ENCODE data around the gene SMNDC1. TPM values are rescaled to one million over a fixed set of nuclear protein-coding genes. Genes with fewer than 3 reads are reported as not detected.
A peak's percentile ranks its signal among the peaks of the same experiment; 100 is the strongest.

SMNDC1 gene
- total RNA-seq, 5 donors from 2014 or later (not counting 1 experiment from before 2014, with no cell fraction given) = 33.5 to 42.2 (median 34.1) TPM

DNA sequence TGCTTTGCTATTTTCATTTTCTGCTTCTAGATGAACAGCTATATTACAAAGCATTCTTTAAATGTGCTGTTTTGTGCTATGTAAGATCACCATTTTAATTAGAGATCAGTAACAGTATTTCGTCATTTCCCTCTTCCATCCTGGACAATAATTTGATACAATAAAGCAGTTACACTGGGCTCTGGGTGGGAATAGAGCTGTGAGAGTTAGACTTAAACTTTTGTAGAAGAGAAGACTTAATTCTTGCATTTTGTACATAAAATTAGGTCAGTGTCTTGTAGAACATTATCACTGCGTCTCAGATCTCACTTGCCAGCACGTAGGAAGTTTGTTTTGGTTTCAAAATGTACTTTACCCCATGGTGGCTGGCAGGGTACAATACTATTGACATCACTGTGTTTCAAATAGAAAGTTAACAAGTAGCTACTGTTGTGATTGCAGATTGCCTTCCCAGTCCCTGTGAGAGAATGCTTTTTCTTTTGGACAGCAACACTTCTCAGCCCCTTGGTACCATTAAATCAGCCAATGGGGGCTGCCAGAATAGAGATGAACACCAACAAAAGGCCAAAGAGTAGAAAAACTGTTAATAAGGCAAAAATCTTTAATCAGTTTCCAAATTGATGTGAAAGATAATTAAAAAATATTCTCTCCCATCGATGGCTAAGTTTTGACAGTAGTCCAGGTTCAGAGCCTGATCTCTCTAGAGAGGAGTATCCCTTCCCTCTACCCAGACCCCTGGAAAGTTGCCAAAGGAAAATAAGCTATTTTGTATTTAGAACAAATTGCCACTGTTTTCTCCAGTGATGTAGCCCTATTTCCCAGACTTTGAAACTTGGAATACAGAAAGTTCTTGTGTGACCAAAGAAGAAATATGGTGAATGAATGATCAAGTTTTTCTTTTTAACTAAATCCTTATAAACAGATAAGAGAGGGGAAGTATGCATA, 35.1 kb downstream of the SMNDC1 start:
- no peaks in the 10 kb centered on the region for H3K27me3 ChIP-seq (replicated peaks in 1 of 2; ENCODE audit: control insufficient read depth in 2 of 2, extremely low read depth in 1 of 2, insufficient read depth in 2 of 2, low read length in 1 of 2)
- ATAC-seq (replicated peaks in 1 of 4) (peak in 2 of 4 experiments; percentile 33 to 78), DNase-seq (peak in 16 of 35 experiments; percentile 1 to 38 (median 10))
- no peaks in the 10 kb centered on the region for H3K36me3 ChIP-seq (ENCODE audit: control insufficient read depth in 2 of 2, extremely low read depth in 1 of 2, insufficient read depth in 1 of 2, low read length in 1 of 2)
- H3K9me3 Mint-ChIP-seq = no peaks in the 10 kb centered on the region
- H3K9me3 ChIP-seq = no peaks in the 10 kb centered on the region
- H3K4me1 Mint-ChIP-seq = peaks cover 60 to 69% (median 64%) of the 10 kb centered on the region in 3 donors
- H3K27ac ChIP-seq (ENCODE audit: low read length) = peak overlapping the region; percentile 18
- ChIA-PET CTCF (interaction anchor here (0.5 to 2.3 kb wide), 11 partner anchors 9 to 385 kb away, joined by 3 to 13 read pairs (median 5); no protein-coding TSS in a partner anchor), POLR2A (interaction anchor here (0.5 to 1.0 kb wide), 2 partner anchors 55 to 58 kb away, joined by 5 to 8 read pairs; no protein-coding TSS in a partner anchor)
- no CpG with 5 or more reads among the region's 4 CpGs for WGBS (ENCODE audit: insufficient coverage)
- peaks cover 3% of the 10 kb centered on the region for H3K36me3 Mint-ChIP-seq
- H3K27me3 Mint-ChIP-seq = no peaks in the 10 kb centered on the region
- peak overlapping the region; percentile 85 for H3K27ac Mint-ChIP-seq
- H3K4me3 ChIP-seq (ENCODE audit: control insufficient read depth in 1 of 2, extremely low read depth in 1 of 2, low read length in 1 of 2) = peak overlapping the region in 1 of 2 donors; percentile 18
- H3K4me3 Mint-ChIP-seq = peak overlapping the region; percentile 64 to 74 (median 69)
- H3K4me1 ChIP-seq (ENCODE audit: control insufficient read depth in 1 of 2, extremely low read depth in 1 of 2, insufficient read depth in 2 of 2, low read length in 2 of 2) = peaks cover 3 to 6% of the 10 kb centered on the region in 2 experiments

DNA sequence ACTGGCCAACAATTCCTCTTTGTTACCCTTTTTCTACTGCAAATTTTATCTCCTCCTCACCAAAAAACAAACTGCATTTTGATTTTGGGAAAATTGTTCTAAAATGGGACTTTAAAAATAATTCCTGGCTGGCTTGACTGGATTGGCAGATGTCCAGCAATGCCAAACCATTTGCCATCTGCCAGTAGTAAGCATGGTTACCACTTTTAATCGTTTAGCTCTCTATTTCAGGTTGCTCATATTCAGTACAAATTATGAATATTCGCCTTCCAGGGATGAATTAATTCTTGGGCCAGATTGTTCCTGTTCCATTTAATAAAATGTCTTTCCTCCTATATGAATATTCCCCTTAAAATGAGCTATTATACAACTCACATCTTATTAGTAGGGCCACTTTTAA, 35.7 kb downstream of the SMNDC1 start:
- H3K4me3 Mint-ChIP-seq = peak overlapping the region; percentile 64 to 74 (median 69)
- H3K27ac ChIP-seq (ENCODE audit: low read length) = peak overlapping the region; percentile 18
- H3K27me3 Mint-ChIP-seq = no peaks in the 10 kb centered on the region
- ChIA-PET POLR2A (interaction anchor here (0.5 to 1.0 kb wide), 2 partner anchors 32 to 57 kb away, joined by 3 to 5 read pairs; no protein-coding TSS in a partner anchor), CTCF (interaction anchor here (0.8 to 2.3 kb wide), 7 partner anchors 10 to 131 kb away, joined by 3 to 13 read pairs (median 5); no protein-coding TSS in a partner anchor)
- H3K27me3 ChIP-seq (replicated peaks in 1 of 2; ENCODE audit: control insufficient read depth in 2 of 2, extremely low read depth in 1 of 2, insufficient read depth in 2 of 2, low read length in 1 of 2) = no peaks in the 10 kb centered on the region
- no peak for ATAC-seq (replicated peaks in 1 of 4)
- peaks cover 3% of the 10 kb centered on the region for H3K36me3 Mint-ChIP-seq
- H3K36me3 ChIP-seq (ENCODE audit: control insufficient read depth in 2 of 2, extremely low read depth in 1 of 2, insufficient read depth in 1 of 2, low read length in 1 of 2) = no peaks in the 10 kb centered on the region
- H3K4me1 ChIP-seq (ENCODE audit: control insufficient read depth in 1 of 2, extremely low read depth in 1 of 2, insufficient read depth in 2 of 2, low read length in 2 of 2) = peaks cover under 1 to 2% of the 10 kb centered on the region in 2 experiments
- H3K27ac Mint-ChIP-seq = peak overlapping the region; percentile 85
- H3K9me3 ChIP-seq = no peaks in the 10 kb centered on the region
- H3K9me3 Mint-ChIP-seq = no peaks in the 10 kb centered on the region
- WGBS (ENCODE audit: insufficient coverage) = no CpG with 5 or more reads among the region's 2 CpGs
- H3K4me3 ChIP-seq (ENCODE audit: control insufficient read depth in 1 of 2, extremely low read depth in 1 of 2, low read length in 1 of 2) = no peak overlapping the region
- peaks cover 53 to 62% (median 57%) of the 10 kb centered on the region in 3 donors for H3K4me1 Mint-ChIP-seq
- no peak for DNase-seq

GRCh38 chr10:110268442-110268841, 36.3 kb downstream of the SMNDC1 start:
- H3K27me3 ChIP-seq (replicated peaks in 1 of 2; ENCODE audit: control insufficient read depth in 2 of 2, extremely low read depth in 1 of 2, insufficient read depth in 2 of 2, low read length in 1 of 2) = no peaks in the 10 kb centered on the region
- ATAC-seq (replicated peaks in 1 of 4) = no peak
- H3K4me3 ChIP-seq (ENCODE audit: control insufficient read depth in 1 of 2, extremely low read depth in 1 of 2, low read length in 1 of 2) = no peak overlapping the region
- POLR2A ChIA-PET = interaction anchor here in 1 of 2 donors (0.5 to 0.6 kb wide), 2 partner anchors 17 to 33 kb away, joined by 3 read pairs; no protein-coding TSS in a partner anchor
- peak overlapping the region in 1 of 3 donors; percentile 2 for H3K4me3 Mint-ChIP-seq
- peak overlapping the region; percentile 13 to 75 for H3K27ac Mint-ChIP-seq
- no peaks in the 10 kb centered on the region for H3K9me3 Mint-ChIP-seq
- DNase-seq = no peak
- H3K4me1 ChIP-seq (ENCODE audit: control insufficient read depth in 1 of 2, extremely low read depth in 1 of 2, insufficient read depth in 2 of 2, low read length in 2 of 2) = peaks cover 0 to 2% of the 10 kb centered on the region in 2 experiments
- CTCF ChIA-PET = interaction anchor here in 1 of 2 donors (1.4 to 2.3 kb wide), 3 partner anchors 60 to 130 kb away, joined by 3 to 13 read pairs (median 6); no protein-coding TSS in a partner anchor
- peaks cover 48 to 57% (median 52%) of the 10 kb centered on the region in 3 donors for H3K4me1 Mint-ChIP-seq
- H3K9me3 ChIP-seq = no peaks in the 10 kb centered on the region
- H3K36me3 Mint-ChIP-seq = peaks cover 6% of the 10 kb centered on the region
- no peak overlapping the region for H3K27ac ChIP-seq (ENCODE audit: low read length)
- no peaks in the 10 kb centered on the region for H3K36me3 ChIP-seq (ENCODE audit: control insufficient read depth in 2 of 2, extremely low read depth in 1 of 2, insufficient read depth in 1 of 2, low read length in 1 of 2)
- no peaks in the 10 kb centered on the region for H3K27me3 Mint-ChIP-seq

GRCh38 chr10:110267276-110267675, 37.4 kb downstream of the SMNDC1 start:
- CTCF ChIA-PET = interaction anchor here in 1 of 2 donors (2.3 kb wide), 1 partner anchor 129 kb away, joined by 6 read pairs; no protein-coding TSS in a partner anchor
- no peak overlapping the region for H3K27ac Mint-ChIP-seq
- H3K4me1 Mint-ChIP-seq = peaks cover 41 to 52% (median 45%) of the 10 kb centered on the region in 3 donors

GRCh38 chr10:110265573-110266193, 39.0 kb downstream of the SMNDC1 start:
- peaks cover 33 to 41% (median 38%) of the 10 kb centered on the region in 3 donors for H3K4me1 Mint-ChIP-seq
- H3K36me3 Mint-ChIP-seq = peaks cover 24% of the 10 kb centered on the region
- DNase-seq (no peak), ATAC-seq (replicated peaks in 1 of 4) (no peak)
- CTCF ChIA-PET = interaction anchor here (0.6 to 1.3 kb wide), 2 partner anchors 10 to 18 kb away, joined by 3 read pairs; no protein-coding TSS in a partner anchor
- no peaks in the 10 kb centered on the region for H3K9me3 Mint-ChIP-seq
- H3K4me3 ChIP-seq (ENCODE audit: control insufficient read depth in 1 of 2, extremely low read depth in 1 of 2, low read length in 1 of 2) = no peak overlapping the region
- POLR2A ChIA-PET = interaction anchor here in 1 of 2 donors (0.6 kb wide), 1 partner anchor 128 kb away, joined by 3 read pairs; no protein-coding TSS in a partner anchor
- H3K27me3 Mint-ChIP-seq = no peaks in the 10 kb centered on the region
- no peaks in the 10 kb centered on the region for H3K27me3 ChIP-seq (replicated peaks in 1 of 2; ENCODE audit: control insufficient read depth in 2 of 2, extremely low read depth in 1 of 2, insufficient read depth in 2 of 2, low read length in 1 of 2)
- no peaks in the 10 kb centered on the region for H3K36me3 ChIP-seq (ENCODE audit: control insufficient read depth in 2 of 2, extremely low read depth in 1 of 2, insufficient read depth in 1 of 2, low read length in 1 of 2)
- H3K27ac Mint-ChIP-seq = no peak overlapping the region
- no peak overlapping the region for H3K27ac ChIP-seq (ENCODE audit: low read length)
- H3K4me1 ChIP-seq (ENCODE audit: control insufficient read depth in 1 of 2, extremely low read depth in 1 of 2, insufficient read depth in 2 of 2, low read length in 2 of 2) = no peaks in the 10 kb centered on the region
- no peaks in the 10 kb centered on the region for H3K9me3 ChIP-seq
- H3K4me3 Mint-ChIP-seq = no peak overlapping the region
- WGBS (ENCODE audit: insufficient coverage) = 100% methylated on average over 2 of the region's 4 CpGs

More at GRCh38 chr10:110267276-110267675, 37.4 kb downstream of the SMNDC1 start:
- H3K9me3 ChIP-seq = no peaks in the 10 kb centered on the region
- no peak overlapping the region for H3K27ac ChIP-seq (ENCODE audit: low read length)
- no peaks in the 10 kb centered on the region for H3K4me1 ChIP-seq (ENCODE audit: control insufficient read depth in 1 of 2, extremely low read depth in 1 of 2, insufficient read depth in 2 of 2, low read length in 2 of 2)
- ATAC-seq (replicated peaks in 1 of 4) (no peak), DNase-seq (no peak)
- Mint-ChIP-seq H3K36me3 (peaks cover 10% of the 10 kb centered on the region), H3K9me3 (no peaks in the 10 kb centered on the region), H3K4me3 (no peak overlapping the region), H3K27me3 (no peaks in the 10 kb centered on the region)
- no CpG with 5 or more reads among the region's 1 CpG for WGBS (ENCODE audit: insufficient coverage)
- H3K27me3 ChIP-seq (replicated peaks in 1 of 2; ENCODE audit: control insufficient read depth in 2 of 2, extremely low read depth in 1 of 2, insufficient read depth in 2 of 2, low read length in 1 of 2) = no peaks in the 10 kb centered on the region
- no peaks in the 10 kb centered on the region for H3K36me3 ChIP-seq (ENCODE audit: control insufficient read depth in 2 of 2, extremely low read depth in 1 of 2, insufficient read depth in 1 of 2, low read length in 1 of 2)
- no peak overlapping the region for H3K4me3 ChIP-seq (ENCODE audit: control insufficient read depth in 1 of 2, extremely low read depth in 1 of 2, low read length in 1 of 2)
- POLR2A ChIA-PET = no interaction called here
